Hepatocyte (in vitro differentiated cells): ENCODE measurements around the gene IL4R. TPM values are rescaled to one million over a fixed set of nuclear protein-coding genes. Genes with fewer than 3 reads are reported as not detected.
"Not testable (repeated sequence)": the region's sequence is repeated elsewhere in the genome, so short reads cannot be mapped to it uniquely, and the experiment has no call there.

Source experiments
- DNase-seq: peaks from one replicate; pipeline ENCODE4 v3.0.0-alpha.2; 2016; ENCODE audit warnings: low spot score
- H2AFZ ChIP-seq: fragments of 200-600 bp; sonication (generic); 2 replicates; pipeline ENCODE4 v1.6.0; 2016; ENCODE audit warnings: antibody characterized with exemption, mild to moderate bottlenecking
- H3K27ac ChIP-seq: fragments of 200-600 bp; sonication (generic); 2 replicates; pipeline ENCODE4 v1.5.1; 2016; ENCODE audit warnings: mild to moderate bottlenecking
- H3K27me3 ChIP-seq: fragments of 200-600 bp; sonication (generic); 2 replicates; pipeline ENCODE4 v1.6.1; 2016
- H3K36me3 ChIP-seq: fragments of 200-600 bp; sonication (generic); replicated peaks from 2 replicates; pipeline ENCODE4 v1.5.1; 2016; ENCODE audit warnings: low read depth; ENCODE audit not compliant: insufficient read depth
- H3K4me1 ChIP-seq: fragments of 200-600 bp; sonication (generic); 2 replicates; pipeline ENCODE4 v1.5.1; 2016; ENCODE audit warnings: mild to moderate bottlenecking, moderate library complexity; ENCODE audit not compliant: insufficient read depth
- H3K4me2 ChIP-seq: fragments of 200-600 bp; sonication (generic); 2 replicates; pipeline ENCODE4 v1.6.0; 2016
- H3K4me3 ChIP-seq: fragments of 200-600 bp; sonication (generic); 2 replicates; pipeline ENCODE4 v1.5.1; 2016; ENCODE audit warnings: mild to moderate bottlenecking
- H3K79me2 ChIP-seq: fragments of 200-600 bp; sonication (generic); 2 replicates; pipeline ENCODE4 v1.6.0; 2017; ENCODE audit warnings: mild to moderate bottlenecking
- H3K9me2 ChIP-seq: fragments of 200-600 bp; sonication (generic); replicated peaks from 2 replicates; pipeline ENCODE4 v1.6.0; 2017; ENCODE audit warnings: mild to moderate bottlenecking; ENCODE audit not compliant: insufficient read depth
- H3K9me3 ChIP-seq: fragments of 200-600 bp; sonication (generic); 2 replicates; pipeline ENCODE4 v1.5.1; 2016; ENCODE audit warnings: low read depth, mild to moderate bottlenecking
- H4K20me1 ChIP-seq: fragments of 200-600 bp; sonication (generic); 2 replicates; pipeline ENCODE4 v1.6.0; 2016; ENCODE audit warnings: mild to moderate bottlenecking; ENCODE audit not compliant: insufficient read depth, poor library complexity, severe bottlenecking
- EZH2 ChIP-seq: fragments of 200-600 bp; sonication (generic); IDR thresholded peaks from 2 replicates; pipeline ENCODE4 v1.6.1; 2016; ENCODE audit warnings: antibody characterized with exemption, mild to moderate bottlenecking, borderline replicate concordance
- EZH2phosphoT487 ChIP-seq: fragments of 200-600 bp; sonication (generic); IDR thresholded peaks from one replicate; pipeline ENCODE4 v1.6.1; 2018; ENCODE audit warnings: antibody characterized with exemption, mild to moderate bottlenecking, low read depth, moderate library complexity; ENCODE audit not compliant: unreplicated experiment, severe bottlenecking
- WGBS: methylation state at CpG from one replicate; pipeline ENCODE4 v1.1.6; 2016; ENCODE audit warnings: low lambda C conversion rate; ENCODE audit errors: missing lambda C conversion rate; 5-methylcytosine and 5-hydroxymethylcytosine counted together
- polyA plus RNA-seq: library from polyadenylated mRNA; unstranded; fragments of >200 nt; fragmentation: Nextera tagmentation; extraction: Ambion mirVana; gene quantifications from 2 replicates; pipeline ENCODE4 v1.2.1, GENCODE V29; 2016
- total RNA-seq: library from RNA; depleted of rRNA; stranded (reverse); fragments of >200 nt; gene quantifications from 2 replicates; pipeline ENCODE4 v1.2.3, GENCODE V29; 2014
- TF ChIP-seq, protein P1 (sequence below): fragments of 200-600 bp; sonication (generic); IDR thresholded peaks from 2 replicates; pipeline ENCODE4 v1.5.1; 2016; ENCODE audit warnings: antibody characterized with exemption, mild to moderate bottlenecking; ENCODE audit not compliant: poor library complexity

The IL4R gene
- total and polyA plus RNA-seq, 2 experiments from 2014 or later: 22.3 to 23.6 TPM

DNA sequence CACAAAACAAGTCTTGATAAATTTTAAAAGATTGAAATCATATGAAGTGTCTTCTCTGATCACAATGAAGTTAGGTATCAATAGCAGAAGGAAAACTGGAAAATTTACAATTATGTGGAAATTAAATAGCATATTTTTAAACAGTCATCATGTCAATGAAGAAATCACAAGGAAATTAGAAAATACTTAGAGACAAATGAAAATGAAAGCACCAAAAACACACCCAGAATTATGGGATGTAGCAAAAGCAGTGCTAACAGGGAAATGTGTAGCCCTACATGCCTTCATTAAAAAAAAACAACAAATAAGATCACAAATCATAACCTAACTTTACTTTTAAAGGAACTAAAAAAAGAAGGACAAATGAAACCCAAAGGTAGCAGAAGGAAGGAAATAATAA lies 80.7 kb downstream of the IL4R start:
- Histone ChIP-seq H3K4me1 (no peaks in the 10 kb centered on the region), H3K27me3 (no peaks in the 10 kb centered on the region), H3K4me3 (no peak overlapping the region), H3K27ac (no peak overlapping the region), H3K4me2 (no peak overlapping the region), H3K9me3 (no peaks in the 10 kb centered on the region), H4K20me1 (no peaks in the 10 kb centered on the region), H2AFZ (no peak overlapping the region), H3K9me2 (no peaks in the 10 kb centered on the region), H3K79me2 (no peaks in the 10 kb centered on the region), H3K36me3 (no peaks in the 10 kb centered on the region)
- no peak for DNase-seq
- TF ChIP-seq EZH2: no peak
- TF ChIP-seq, protein P1, sequence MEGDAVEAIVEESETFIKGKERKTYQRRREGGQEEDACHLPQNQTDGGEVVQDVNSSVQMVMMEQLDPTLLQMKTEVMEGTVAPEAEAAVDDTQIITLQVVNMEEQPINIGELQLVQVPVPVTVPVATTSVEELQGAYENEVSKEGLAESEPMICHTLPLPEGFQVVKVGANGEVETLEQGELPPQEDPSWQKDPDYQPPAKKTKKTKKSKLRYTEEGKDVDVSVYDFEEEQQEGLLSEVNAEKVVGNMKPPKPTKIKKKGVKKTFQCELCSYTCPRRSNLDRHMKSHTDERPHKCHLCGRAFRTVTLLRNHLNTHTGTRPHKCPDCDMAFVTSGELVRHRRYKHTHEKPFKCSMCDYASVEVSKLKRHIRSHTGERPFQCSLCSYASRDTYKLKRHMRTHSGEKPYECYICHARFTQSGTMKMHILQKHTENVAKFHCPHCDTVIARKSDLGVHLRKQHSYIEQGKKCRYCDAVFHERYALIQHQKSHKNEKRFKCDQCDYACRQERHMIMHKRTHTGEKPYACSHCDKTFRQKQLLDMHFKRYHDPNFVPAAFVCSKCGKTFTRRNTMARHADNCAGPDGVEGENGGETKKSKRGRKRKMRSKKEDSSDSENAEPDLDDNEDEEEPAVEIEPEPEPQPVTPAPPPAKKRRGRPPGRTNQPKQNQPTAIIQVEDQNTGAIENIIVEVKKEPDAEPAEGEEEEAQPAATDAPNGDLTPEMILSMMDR: no peak
- no peak for TF ChIP-seq EZH2phosphoT487

DNA sequence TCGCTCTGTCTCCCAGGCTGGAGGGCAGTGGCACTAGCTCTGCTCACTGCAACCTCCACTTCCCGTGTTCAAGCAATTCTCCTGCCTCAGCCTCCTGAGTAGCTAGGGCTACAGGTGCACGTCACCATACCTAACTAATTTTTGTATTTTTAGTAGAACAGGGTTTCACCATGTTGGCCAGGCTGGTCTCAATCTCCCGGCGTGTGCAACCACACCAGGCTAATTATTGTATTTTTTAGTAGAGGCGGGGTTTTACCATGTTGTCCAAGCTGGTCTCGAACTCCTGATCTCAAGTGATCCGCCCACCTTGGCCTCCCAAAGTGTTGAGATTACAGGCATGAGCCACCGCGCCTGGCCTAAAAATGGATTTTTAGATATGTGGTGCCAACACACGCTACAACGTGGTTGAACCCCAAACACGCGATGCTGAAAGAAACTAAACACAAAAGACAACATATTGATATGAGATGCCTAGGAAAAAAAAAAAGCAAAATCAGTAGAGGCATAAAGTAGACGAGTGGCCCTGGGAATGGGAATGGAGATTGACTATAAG lies 84.6 kb downstream of the IL4R start:
- not testable (repeated sequence) for H3K27ac ChIP-seq, H2AFZ ChIP-seq, H3K79me2 ChIP-seq, H3K9me3 ChIP-seq, H3K4me1 ChIP-seq, H4K20me1 ChIP-seq, H3K36me3 ChIP-seq, H3K4me3 ChIP-seq, DNase-seq, H3K27me3 ChIP-seq, H3K9me2 ChIP-seq, H3K4me2 ChIP-seq
- 87% methylated on average over 15 of the region's 15 CpGs for WGBS

DNA sequence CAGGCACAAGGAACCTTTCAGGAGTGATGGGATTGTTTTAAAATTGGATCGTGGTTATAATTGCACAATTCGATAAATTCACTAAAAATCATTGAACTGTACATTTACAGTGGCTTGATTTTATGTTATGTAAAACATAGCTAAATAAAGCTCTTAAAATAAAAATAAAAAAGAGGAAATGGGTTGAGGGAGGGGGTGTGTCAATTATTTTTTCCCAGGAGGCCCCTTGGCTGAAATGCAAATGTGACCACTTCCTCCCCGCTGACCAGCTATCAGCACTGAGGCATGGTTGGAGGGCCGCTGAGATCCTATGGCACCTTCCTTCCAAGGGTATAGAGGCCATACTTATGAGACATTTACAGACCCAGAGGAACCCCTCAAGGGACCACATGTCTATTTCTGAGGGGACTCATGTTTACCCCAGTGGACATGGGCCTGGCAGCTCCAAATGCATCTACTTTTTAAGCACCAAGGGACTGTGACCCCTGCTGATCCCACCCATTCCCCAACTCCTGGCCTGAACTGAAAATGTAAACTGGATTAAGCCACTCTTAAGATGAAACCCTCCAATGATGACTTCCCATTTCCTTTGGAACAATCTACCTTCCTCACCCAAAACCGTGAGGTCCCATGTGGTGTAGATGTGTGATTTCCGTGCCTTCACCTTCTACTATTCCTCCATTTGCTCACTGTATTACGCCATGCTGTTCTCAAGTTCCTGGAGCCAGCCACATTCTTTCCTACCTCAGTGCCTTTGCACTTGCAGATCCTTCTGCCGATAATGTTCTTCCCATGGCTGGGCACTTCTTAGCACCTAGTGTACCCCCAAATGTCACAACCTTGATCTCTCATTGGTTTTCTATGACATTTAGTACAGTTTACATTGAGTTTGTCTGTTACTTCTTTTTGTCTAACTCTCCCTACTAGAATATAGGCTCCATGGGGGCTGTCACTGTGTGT lies 85.4 kb downstream of the IL4R start:
- Histone ChIP-seq H4K20me1 (no peaks in the 10 kb centered on the region), H3K27ac (no peak overlapping the region), H2AFZ (no peak overlapping the region), H3K79me2 (no peaks in the 10 kb centered on the region), H3K9me2 (no peaks in the 10 kb centered on the region), H3K27me3 (no peaks in the 10 kb centered on the region), H3K4me3 (no peak overlapping the region), H3K36me3 (no peaks in the 10 kb centered on the region), H3K9me3 (no peaks in the 10 kb centered on the region), H3K4me2 (no peak overlapping the region), H3K4me1 (no peaks in the 10 kb centered on the region)
- TF ChIP-seq, protein P1: no peak
- TF ChIP-seq EZH2phosphoT487 (no peak), EZH2 (no peak)
- 96% methylated on average over 8 of the region's 8 CpGs for WGBS
- no peak for DNase-seq

DNA sequence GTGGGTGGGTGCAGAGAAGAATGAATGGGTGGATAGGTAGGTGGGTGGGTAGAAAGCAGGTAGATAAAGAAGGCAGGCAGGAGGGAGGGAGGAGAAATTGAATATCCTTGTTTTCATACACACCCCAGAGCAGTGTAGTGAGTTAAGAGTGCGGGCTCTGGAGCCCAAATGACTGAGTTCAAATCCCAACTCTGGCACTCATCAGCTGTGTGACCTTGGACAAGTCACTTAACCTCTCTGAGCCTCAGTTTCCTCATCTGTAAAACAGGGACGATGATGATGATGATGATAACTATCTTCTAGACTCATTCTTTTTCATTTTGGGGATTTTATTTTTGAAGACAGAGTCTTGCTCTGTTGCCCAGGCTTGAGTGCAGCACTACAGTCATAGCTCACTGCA lies 86.2 kb downstream of the IL4R start:
- Histone ChIP-seq H3K4me1 (no peaks in the 10 kb centered on the region), H3K9me2 (no peaks in the 10 kb centered on the region), H3K27ac (no peak overlapping the region), H4K20me1 (no peaks in the 10 kb centered on the region), H3K36me3 (no peaks in the 10 kb centered on the region), H3K4me2 (no peak overlapping the region), H3K27me3 (no peaks in the 10 kb centered on the region), H2AFZ (no peak overlapping the region), H3K9me3 (no peaks in the 10 kb centered on the region), H3K79me2 (no peaks in the 10 kb centered on the region), H3K4me3 (no peak overlapping the region)
- no peak for DNase-seq
- 94% methylated on average over 2 of the region's 2 CpGs for WGBS
- no peak for TF ChIP-seq EZH2phosphoT487
- TF ChIP-seq, protein P1: no peak
- TF ChIP-seq EZH2: no peak
